Body of pancreas (tissue), 4 donors: ENCODE results near the gene BBOF1.

Experiments
- CTCF ChIP-seq, 7 experiments: fragments of 450-650 bp in 4 of 7; fragments of 200-600 bp in 3 of 7; sonication (generic) in 3 of 7; IDR thresholded peaks; one replicate each; pipeline ENCODE4 v1.5.1; 2016 to 2019; ENCODE audit warnings: antibody characterized with exemption in 7 of 7
- POLR2A ChIP-seq, 3 donors: fragments of 450-650 bp; IDR thresholded peaks; one replicate each; pipeline ENCODE4 v1.6.1; 2016; ENCODE audit warnings: antibody characterized with exemption in 3 of 3, mild to moderate bottlenecking in 2 of 3

DNA sequence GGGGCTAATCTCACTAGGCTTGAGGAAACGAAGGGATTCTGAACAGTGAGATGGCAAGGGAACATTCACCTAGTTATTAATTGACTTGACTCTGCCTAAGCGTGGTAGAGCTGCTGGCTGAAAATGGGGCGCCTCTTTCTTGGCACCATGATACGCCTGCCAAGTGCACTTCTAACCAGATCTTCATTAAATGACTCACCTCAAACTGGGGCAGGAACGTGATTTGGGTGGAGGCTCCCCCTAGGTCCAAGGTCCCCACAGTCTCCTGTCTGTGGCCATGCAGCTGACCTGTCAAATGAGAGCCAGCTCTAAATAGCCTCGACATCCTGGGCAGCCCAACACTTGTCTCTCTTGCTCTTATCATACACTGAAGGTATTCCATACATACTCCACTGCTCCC is 43.0 kb upstream of the BBOF1 start:
- TF ChIP-seq CTCF (IDR thresholded peaks at IDR 0.05), result no peak
- no peak for TF ChIP-seq POLR2A (IDR thresholded peaks at IDR 0.05)
